GM18868 (cell line): ENCODE data around the gene TTC28.
"Not testable (repeated sequence)": the region's sequence is repeated elsewhere in the genome, so short reads cannot be mapped to it uniquely, and the experiment has no call there.

Source experiments
- ATAC-seq: cut with Tn5 transposase; IDR thresholded peaks from one replicate; pipeline ENCODE4 v1.9.1; 2021; ENCODE audit warnings: mild to moderate bottlenecking, moderate library complexity; ENCODE audit not compliant: unreplicated experiment

The TTC28 gene

GRCh38 chr22:28379075-28379779 is 300.4 kb downstream of the TTC28 start:
- ATAC-seq, result no peak

GRCh38 chr22:28375761-28376534 is 303.7 kb downstream of the TTC28 start:
- no peak for ATAC-seq

- no peak for ATAC-seq
Observed at GRCh38 chr22:28373831-28374230, 305.8 kb downstream of the TTC28 start.

GRCh38 chr22:28369854-28370253 is 309.8 kb downstream of the TTC28 start:
- no peak for ATAC-seq

- no peak for ATAC-seq
Observed at GRCh38 chr22:28366856-28367255, 312.8 kb downstream of the TTC28 start.

GRCh38 chr22:28365371-28365770 is 314.3 kb downstream of the TTC28 start:
- no peak for ATAC-seq

DNA sequence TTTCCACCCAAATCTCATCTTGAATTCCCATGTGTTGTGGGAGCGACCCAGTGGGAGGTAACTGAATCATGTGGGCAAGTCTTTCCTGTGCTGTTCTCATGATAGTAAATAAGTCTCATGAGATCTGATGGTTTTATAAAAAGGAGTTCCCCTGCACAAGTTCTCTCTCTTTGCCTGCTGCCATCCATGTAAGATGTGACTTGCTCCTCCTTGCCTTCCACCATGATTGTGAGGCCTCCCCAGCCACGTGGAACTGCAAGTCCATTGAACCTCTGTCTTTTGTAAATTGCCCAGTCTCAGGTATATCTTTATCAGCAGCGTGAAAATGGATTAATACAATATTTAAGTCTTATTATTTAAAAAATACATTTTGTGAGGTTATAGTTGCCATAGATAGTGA is 315.5 kb downstream of the TTC28 start:
- not testable (repeated sequence) for ATAC-seq

- no peak for ATAC-seq
Observed at GRCh38 chr22:28360939-28361338, 318.7 kb downstream of the TTC28 start.

DNA sequence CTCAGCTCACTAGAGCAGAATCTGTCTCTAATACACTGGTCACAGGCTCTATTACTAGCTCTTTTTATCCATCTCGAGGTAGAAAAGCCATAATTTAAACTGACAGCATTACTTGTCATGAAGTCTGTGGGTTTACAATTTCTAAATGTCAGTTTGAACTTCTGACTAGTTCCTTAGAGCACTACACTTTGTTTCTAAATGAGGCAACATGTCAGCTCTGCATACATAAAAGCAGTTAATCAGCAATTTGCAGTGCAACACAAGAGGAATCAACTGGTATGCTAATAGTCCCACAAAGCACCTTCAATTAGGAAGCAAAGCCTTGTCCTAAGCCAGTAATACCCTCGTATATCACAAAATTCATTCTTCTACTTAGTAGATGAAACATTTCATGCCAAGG is 321.3 kb downstream of the TTC28 start:
- ATAC-seq, result no peak

GRCh38 chr22:28357193-28357592 is 322.4 kb downstream of the TTC28 start:
- no peak for ATAC-seq

- ATAC-seq, result no peak
Observed at GRCh38 chr22:28351476-28351875, 328.2 kb downstream of the TTC28 start.

DNA sequence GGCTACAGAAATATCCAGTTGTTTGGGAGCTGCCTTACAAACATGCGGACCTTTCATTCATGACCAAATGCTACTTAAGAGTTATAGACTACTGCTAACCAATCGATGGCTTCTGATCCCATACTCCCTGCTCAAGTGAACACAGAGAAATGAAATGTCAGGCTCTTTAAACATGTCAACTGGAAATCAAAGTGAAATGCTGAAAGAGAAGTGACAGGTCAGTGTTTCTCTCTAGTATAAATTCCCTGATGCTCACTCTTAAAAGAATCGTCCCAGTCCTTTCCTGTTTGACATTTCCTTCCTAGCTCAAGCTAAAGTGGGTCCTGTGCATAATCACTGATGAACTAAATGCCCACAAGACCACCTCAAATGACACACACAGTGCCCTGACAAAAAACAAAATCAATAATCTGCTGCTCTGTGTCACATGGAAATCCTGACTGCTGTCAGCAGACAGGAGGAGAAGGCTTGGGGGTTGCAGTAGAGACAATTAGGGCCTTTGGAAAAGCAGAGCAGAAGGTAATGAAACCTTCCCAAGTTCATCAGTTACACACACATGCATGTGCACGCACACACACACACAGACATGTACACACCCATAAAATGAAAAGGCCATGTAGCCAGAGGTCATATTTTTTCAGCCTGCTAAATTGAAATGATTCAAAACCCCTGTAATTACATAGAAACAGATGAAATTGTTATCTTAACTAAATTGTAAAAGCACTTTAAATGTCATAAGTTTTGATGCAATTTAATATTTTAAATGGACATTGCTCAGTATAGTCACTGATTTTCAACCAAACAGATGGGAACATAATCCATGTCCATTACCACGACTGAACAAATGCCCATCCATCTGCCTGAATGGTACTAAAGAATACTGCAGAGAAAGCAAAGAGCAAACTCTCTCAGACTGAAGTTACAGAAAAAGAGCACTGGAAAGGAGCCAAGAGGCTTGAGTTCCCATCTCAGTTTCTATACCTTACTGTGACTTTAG is 330.7 kb downstream of the TTC28 start:
- ATAC-seq, result no peak

DNA sequence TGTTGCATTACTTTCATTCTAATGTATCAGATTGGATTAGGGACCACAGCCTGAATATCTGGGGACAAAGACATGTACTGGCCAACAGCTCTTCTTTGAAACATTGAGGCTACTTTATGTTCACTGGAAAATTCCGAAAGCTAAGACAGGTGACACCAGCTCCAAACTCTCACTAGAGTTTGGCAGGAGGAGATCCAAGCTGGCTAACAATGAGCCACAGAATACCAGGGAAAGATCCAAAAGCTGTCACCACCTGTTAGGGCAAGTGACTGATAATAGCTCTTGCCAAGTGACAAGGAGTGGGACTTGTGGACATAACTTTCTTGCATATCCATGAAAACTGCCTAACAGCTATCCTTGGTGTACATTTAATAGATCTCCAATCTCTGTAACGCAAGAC is 333.3 kb downstream of the TTC28 start:
- no peak for ATAC-seq

- ATAC-seq, result no peak
Observed at GRCh38 chr22:28344918-28345703, 334.5 kb downstream of the TTC28 start.

DNA sequence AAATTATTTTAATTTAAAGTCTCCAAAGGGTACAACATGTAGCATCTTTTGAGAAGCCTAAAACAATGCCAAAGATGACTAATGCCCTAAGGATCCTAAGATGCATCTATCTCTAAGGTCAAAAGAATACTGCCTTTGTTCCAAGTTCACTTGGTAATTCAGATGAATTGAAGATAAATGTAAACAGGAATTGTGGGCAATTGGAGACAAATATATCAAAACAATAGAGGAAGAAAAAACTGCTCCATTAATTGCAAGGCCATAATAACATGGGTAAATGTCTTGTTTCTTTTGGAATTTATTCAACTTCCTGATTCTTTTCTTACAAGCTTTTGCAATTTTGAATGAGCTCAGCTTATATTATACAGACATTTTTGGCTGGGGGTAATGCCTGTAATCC is 338.6 kb downstream of the TTC28 start:
- no peak for ATAC-seq

DNA sequence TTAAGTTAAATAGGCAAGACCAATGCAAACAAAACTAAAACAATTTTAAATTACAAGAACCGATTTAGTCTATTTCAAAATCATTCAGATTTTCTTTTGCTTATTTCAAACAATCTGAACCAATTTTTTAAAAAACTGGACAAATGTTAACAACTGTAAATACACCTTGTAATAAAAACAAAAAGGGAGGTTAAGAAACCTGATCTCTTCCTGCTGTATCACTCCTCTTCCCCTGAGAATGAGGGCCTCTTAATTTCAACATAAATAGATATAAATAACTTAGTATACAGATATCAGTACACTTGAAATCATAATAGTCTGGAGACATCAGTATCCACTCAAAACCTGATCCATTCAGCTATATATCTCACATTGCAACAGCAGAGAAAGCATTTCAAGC is 346.6 kb downstream of the TTC28 start:
- ATAC-seq, result no peak

- ATAC-seq, result no peak
Observed at GRCh38 chr22:28332410-28332809, 347.2 kb downstream of the TTC28 start.

GRCh38 chr22:28331695-28332094 is 347.9 kb downstream of the TTC28 start:
- no peak for ATAC-seq

- no peak for ATAC-seq
Observed at GRCh38 chr22:28329186-28330073, 350.2 kb downstream of the TTC28 start.
